KMS-11 (cell line): ENCODE data around the gene NKAIN4.

Experiments
- H2AFZ ChIP-seq: fragments of 200-600 bp; sonication (generic); 2 replicates; pipeline ENCODE4 v1.6.1; 2016; ENCODE audit warnings: antibody characterized with exemption, mixed run types, low read depth
- H3K27ac ChIP-seq: fragments of 200-600 bp; sonication (generic); 2 replicates; pipeline ENCODE4 v1.6.1; 2016; ENCODE audit warnings: mild to moderate bottlenecking, mixed run types
- H3K27me3 ChIP-seq: fragments of 200-600 bp; sonication (generic); 2 replicates; pipeline ENCODE4 v1.6.1; 2017; ENCODE audit warnings: mild to moderate bottlenecking, low read depth, mixed run types, moderate library complexity; ENCODE audit not compliant: insufficient read depth
- H3K36me3 ChIP-seq: fragments of 200-600 bp; sonication (generic); 2 replicates; pipeline ENCODE4 v1.6.1; 2017; ENCODE audit warnings: mild to moderate bottlenecking, mixed run types; ENCODE audit not compliant: insufficient read depth
- H3K4me1 ChIP-seq: fragments of 200-600 bp; sonication (generic); 2 replicates; pipeline ENCODE4 v1.6.1; 2016; ENCODE audit warnings: mild to moderate bottlenecking, low read depth, mixed run types; ENCODE audit not compliant: poor library complexity, severe bottlenecking
- H3K4me2 ChIP-seq: fragments of 200-600 bp; sonication (generic); 2 replicates; pipeline ENCODE4 v1.7.0; 2016; ENCODE audit warnings: mild to moderate bottlenecking, mixed run types
- H3K4me3 ChIP-seq: fragments of 200-600 bp; sonication (generic); IDR thresholded peaks from 2 replicates; pipeline ENCODE4 v1.6.1; 2017; ENCODE audit warnings: low read depth, low read length, mixed read lengths; ENCODE audit not compliant: insufficient read depth
- H3K79me2 ChIP-seq: fragments of 200-600 bp; sonication (generic); 2 replicates; pipeline ENCODE4 v1.6.1; 2016; ENCODE audit warnings: low read depth, mixed run types; ENCODE audit not compliant: insufficient read depth
- H3K9ac ChIP-seq: fragments of 200-600 bp; sonication (generic); 2 replicates; pipeline ENCODE4 v1.6.1; 2016; ENCODE audit warnings: mild to moderate bottlenecking, mixed run types
- H4K20me1 ChIP-seq: fragments of 200-600 bp; sonication (generic); 2 replicates; pipeline ENCODE4 v1.6.1; 2016; ENCODE audit warnings: mild to moderate bottlenecking, mixed run types; ENCODE audit not compliant: insufficient read depth
- TF ChIP-seq, protein P1 (sequence below): fragments of 200-600 bp; sonication (generic); conservative IDR thresholded peaks from 2 replicates; pipeline ENCODE4 v1.6.1; 2017; ENCODE audit warnings: low read depth, mild to moderate bottlenecking, antibody characterized with exemption, low read length, moderate library complexity, mixed read lengths

The NKAIN4 gene

DNA sequence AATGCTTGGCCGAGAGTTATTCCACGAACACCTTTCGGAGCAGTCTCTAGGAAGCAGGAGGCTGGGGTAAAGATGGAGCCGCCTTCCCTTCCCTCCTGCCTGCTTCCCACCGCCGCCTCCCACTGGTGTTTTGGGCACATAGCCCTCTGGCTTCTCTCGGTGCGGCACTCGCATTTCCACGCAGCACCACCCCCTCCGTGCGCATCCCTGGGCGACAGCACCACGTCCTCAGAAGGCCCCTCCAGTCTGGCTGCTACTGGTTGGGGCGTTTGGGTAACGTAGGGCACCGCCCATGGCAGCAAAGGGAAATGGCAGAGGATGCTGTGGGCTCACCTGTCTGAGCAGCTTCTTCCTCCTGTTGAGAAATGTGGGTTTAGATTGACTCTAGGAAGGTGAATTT lies 41.2 kb upstream of the NKAIN4 start:
- TF ChIP-seq, protein P1, sequence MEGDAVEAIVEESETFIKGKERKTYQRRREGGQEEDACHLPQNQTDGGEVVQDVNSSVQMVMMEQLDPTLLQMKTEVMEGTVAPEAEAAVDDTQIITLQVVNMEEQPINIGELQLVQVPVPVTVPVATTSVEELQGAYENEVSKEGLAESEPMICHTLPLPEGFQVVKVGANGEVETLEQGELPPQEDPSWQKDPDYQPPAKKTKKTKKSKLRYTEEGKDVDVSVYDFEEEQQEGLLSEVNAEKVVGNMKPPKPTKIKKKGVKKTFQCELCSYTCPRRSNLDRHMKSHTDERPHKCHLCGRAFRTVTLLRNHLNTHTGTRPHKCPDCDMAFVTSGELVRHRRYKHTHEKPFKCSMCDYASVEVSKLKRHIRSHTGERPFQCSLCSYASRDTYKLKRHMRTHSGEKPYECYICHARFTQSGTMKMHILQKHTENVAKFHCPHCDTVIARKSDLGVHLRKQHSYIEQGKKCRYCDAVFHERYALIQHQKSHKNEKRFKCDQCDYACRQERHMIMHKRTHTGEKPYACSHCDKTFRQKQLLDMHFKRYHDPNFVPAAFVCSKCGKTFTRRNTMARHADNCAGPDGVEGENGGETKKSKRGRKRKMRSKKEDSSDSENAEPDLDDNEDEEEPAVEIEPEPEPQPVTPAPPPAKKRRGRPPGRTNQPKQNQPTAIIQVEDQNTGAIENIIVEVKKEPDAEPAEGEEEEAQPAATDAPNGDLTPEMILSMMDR: no peak
- no peak overlapping the region for H3K9ac ChIP-seq
- no peak overlapping the region for H3K4me2 ChIP-seq
- H4K20me1 ChIP-seq: no peaks in the 10 kb centered on the region
- H3K27ac ChIP-seq: no peak overlapping the region
- H3K4me1 ChIP-seq: peaks cover 3% of the 10 kb centered on the region
- H3K79me2 ChIP-seq: no peaks in the 10 kb centered on the region
- H2AFZ ChIP-seq: no peak overlapping the region
- peaks cover 92% of the 10 kb centered on the region for H3K27me3 ChIP-seq
- no peaks in the 10 kb centered on the region for H3K36me3 ChIP-seq
- H3K4me3 ChIP-seq: no peak overlapping the region

DNA sequence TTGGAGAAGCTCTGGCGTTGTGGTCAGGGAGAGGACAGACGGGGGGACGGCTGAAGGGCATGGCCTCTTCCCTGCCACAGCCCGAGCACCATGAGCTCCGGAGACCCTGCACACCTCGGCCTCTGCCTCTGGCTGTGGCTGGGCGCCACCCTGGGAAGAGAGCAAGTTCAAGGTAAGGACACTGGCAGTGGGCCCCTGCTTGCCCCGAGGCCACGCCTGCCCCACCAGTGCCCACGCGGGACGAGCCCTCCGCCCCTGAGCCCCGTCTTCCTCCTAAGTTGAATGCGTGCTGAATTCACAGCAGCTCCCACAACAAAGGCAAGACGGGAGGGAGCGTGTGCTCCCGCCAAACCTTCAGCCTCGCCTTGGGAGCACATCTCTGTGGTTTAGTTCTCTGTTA lies 40.8 kb upstream of the NKAIN4 start:
- Histone ChIP-seq H3K79me2 (no peaks in the 10 kb centered on the region), H2AFZ (no peak overlapping the region), H3K4me1 (peaks cover 3% of the 10 kb centered on the region), H3K27me3 (peaks cover 88% of the 10 kb centered on the region), H4K20me1 (no peaks in the 10 kb centered on the region), H3K27ac (no peak overlapping the region), H3K4me3 (no peak overlapping the region), H3K36me3 (no peaks in the 10 kb centered on the region), H3K9ac (no peak overlapping the region), H3K4me2 (no peak overlapping the region)
- TF ChIP-seq, protein P1: no peak

DNA sequence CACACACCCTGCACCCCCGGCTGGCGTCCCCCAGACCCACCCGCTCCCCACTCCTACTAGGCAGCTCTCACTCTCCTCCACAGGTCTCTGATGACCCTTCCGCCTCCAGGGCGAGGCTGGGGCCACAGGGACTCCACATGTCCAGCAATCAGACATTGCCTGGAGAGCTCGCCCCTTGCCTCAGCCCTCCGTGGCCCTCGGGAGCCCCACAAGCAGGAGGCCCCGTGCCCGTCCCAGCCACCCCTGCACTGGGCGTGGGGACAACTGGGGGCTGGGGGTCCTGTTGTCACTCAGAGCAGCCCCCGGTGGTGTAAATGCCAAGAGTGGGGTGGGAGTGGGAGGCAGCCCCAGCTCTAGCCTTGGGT lies 40.3 kb upstream of the NKAIN4 start:
- no peak overlapping the region for H3K4me3 ChIP-seq
- no peak overlapping the region for H2AFZ ChIP-seq
- peaks cover 3% of the 10 kb centered on the region for H3K4me1 ChIP-seq
- H3K27me3 ChIP-seq: peaks cover 83% of the 10 kb centered on the region
- H3K4me2 ChIP-seq: no peak overlapping the region
- no peaks in the 10 kb centered on the region for H4K20me1 ChIP-seq
- H3K36me3 ChIP-seq: no peaks in the 10 kb centered on the region
- H3K79me2 ChIP-seq: no peaks in the 10 kb centered on the region
- TF ChIP-seq, protein P1: no peak
- H3K27ac ChIP-seq: no peak overlapping the region
- H3K9ac ChIP-seq: no peak overlapping the region

DNA sequence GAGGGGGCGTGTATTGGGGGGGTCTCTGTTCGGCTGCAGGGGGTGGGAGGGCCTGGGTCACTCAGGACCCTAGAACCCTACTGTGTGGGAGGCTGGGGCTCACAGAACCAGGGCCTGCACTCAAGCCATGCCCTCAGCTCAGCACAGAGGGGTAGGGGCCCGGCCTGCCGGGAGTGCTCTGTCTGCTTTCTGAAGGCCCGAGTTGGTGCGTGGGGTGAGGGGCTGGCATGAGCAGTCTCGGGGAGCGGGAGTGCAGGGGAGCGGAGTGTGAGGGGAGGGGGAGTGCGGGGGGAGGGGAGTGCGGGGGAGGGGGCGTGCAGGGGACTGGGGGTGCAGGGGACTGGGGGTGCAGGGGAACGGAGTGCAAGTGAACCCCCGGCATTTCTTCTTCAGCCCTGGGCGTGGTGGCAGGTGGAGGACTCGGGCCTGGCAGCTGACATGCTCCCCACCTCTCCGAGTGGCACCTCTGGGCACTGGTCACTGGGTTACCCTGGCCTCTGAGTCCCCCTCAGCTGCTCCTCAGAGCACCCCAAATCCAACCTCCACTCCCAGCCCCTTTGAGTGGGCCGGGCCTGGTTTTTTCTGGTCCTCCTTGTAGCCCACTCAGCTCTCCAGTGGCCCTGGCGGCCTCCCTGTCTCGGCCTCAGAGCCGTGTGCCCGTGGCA lies 39.7 kb upstream of the NKAIN4 start:
- Histone ChIP-seq H3K79me2 (no peaks in the 10 kb centered on the region), H3K4me1 (peaks cover 3% of the 10 kb centered on the region)
- TF ChIP-seq, protein P1: no peak

More for the DNA sequence above, 39.7 kb upstream of the NKAIN4 start:
- H3K36me3 ChIP-seq: no peaks in the 10 kb centered on the region
- H3K27me3 ChIP-seq: peaks cover 77% of the 10 kb centered on the region
- H2AFZ ChIP-seq: no peak overlapping the region
- no peak overlapping the region for H3K4me3 ChIP-seq
- H3K4me2 ChIP-seq: no peak overlapping the region
- no peaks in the 10 kb centered on the region for H4K20me1 ChIP-seq
- H3K9ac ChIP-seq: no peak overlapping the region
- H3K27ac ChIP-seq: no peak overlapping the region
